ENCODE results near the gene WWC2.
"Not testable (repeated sequence)": the region's sequence is repeated elsewhere in the genome, so short reads cannot be mapped to it uniquely, and the experiment has no call there.

The WWC2 gene

DNA sequence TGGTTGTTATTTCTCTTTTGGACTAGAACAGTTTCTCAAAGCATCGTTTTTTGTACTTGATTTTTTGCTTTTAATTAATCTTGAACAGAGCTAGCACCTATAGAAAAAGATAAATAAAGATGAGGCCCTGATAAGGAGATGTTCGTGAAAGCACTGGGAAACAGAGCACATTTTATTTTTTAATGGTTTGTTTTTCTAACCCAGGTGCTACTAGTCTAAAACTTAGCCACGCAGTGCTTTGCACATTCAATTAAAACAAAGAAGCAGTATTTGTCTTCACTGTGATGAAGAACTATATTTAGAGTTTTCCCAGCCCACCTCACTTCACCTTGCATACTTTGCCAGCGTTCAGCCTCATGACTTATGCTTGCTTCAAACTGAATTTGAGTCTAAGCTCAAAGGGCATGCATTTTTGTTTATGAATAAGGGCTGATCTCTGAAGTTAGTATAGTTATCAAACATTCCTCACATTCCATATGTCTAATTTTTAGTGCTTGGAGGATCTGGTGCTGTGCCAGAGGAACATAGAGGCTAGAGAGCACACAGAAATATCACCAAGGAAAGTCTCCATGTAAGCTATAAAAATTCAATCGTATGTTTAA lies 76.7 kb downstream of the WWC2 start:
- DNase-seq = no peak

DNA sequence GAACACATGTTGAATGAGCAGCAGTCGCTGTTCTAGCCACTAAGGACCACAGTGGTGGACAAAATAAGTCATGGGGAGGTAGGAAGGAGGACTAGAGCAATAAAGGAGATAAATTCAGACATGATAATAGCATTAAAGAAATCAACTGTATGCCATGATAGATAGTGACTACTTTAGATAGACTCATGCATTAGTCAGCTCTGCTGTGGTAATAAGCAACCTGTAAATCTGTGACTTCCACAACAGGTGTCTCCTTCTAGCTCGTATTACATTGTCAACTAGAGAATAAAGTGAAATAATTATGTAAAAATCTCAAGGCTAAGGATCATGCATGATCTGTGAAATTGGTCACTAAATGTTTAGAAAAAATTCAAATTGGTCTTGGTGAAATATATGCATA lies 77.9 kb downstream of the WWC2 start:
- DNase-seq = no peak

DNA sequence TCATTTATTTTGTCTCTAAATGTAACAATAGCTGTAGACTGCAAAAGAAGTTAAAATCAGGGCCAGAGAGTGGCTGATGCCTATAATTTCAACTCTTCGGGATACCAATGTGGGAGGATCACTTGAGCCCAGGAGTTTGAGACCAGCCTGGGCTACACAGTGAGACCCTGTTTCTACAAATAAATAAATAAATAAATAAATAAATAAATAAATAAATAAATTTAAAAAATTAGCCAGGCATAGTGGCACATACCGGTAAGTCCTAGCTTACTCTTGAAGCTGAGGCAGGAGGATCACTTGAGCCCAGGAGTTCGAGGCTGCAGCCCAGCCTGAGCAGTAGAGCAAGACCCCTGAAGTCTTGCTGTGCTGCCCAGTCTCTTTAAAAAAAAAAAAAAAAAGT lies 79.1 kb downstream of the WWC2 start:
- no peak for DNase-seq

DNA sequence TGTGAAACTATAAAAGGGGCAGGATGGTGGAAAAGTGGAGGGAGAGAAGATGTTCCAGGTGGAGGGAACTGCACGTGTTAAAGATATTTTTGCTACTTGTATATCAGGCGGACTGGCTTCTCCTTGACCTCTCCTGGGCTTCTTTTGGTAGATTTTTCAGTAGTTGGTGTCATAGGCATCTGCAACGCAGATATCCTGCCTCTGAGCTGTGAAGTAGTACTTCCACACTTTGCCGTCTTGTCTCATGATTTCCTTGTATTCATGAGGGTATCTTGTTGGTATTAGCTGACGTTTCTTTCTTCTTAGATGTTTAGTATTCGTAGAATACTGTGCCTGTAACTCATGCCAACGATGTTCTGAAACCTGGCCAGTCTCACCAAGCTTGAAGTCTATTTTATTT lies 81.0 kb downstream of the WWC2 start:
- no peak for DNase-seq

DNA sequence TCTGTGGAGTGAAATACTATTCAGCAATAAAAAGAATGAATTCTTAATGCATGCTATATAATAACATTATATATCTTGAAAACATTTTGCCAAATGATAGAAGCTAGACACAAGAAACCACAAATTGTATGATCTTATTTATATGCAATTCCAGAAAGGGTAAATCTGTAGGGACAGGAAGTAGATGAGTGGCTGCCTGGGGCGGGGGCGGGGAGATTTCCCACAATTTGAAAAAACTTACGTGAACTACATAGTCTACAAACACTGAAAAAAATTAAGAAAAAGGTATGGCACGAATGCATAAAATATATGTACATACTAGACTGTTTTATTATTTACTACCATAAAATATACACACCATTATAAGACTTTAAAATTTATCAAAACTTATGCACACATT lies 81.6 kb downstream of the WWC2 start:
- DNase-seq = no peak

DNA sequence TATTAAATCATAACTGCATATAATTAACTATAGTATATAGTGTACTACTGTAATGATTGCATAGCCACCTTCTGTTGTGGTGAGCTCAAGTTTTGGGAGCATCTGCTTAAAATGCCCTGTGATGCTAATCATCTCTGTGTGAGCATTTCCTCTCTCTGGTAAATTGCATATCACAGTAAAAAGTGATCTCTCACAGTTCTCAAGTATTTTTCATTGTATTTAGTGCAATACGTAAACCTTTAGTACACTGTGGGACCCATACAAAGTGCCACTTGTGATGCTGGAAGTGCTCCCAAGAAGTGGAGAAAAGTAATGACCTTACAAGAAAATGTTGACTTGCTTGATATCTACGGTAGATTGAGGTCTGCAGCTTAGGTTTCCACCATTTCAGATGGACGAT lies 82.0 kb downstream of the WWC2 start:
- no peak for DNase-seq

DNA sequence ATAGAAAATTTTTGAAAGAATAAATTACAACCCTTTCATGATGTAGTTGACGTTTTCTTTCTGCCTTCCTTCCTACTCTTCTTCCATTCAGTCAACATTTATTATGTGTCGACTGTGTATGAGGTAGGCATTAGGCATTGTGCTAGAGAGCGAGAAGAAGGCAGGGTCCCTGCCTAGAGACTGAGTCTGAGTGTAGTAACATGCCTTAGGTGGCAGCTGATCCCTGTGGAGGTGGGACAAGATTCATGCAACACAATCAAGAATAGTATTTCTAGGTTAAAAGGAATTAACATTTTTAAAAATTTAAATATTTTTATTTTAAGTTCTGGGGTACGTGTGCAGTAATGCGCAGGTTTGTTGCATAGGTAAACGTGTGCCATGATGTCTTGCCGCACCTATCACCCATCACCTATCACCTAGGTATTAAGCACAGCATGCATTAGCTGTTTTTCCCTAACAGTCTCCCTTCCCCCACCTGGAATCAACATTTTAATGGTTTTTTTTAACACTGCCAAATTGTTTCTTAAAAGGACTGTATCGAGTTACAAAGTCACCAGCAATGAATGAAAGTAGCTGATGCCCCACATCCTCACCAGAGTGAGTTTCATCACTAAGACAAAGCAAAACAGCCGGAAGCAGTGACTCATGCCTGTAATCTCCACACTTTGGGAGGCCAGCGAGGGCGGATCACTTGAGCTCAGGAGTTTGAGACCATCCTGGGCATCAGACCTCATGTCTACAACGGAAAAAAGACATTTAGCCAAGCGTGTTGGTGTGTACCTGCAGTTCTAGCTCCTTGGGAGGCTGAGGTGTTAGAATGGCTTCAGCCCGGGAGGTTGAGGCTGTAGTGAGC lies 84.0 kb downstream of the WWC2 start:
- DNase-seq = peak; percentile 4

DNA sequence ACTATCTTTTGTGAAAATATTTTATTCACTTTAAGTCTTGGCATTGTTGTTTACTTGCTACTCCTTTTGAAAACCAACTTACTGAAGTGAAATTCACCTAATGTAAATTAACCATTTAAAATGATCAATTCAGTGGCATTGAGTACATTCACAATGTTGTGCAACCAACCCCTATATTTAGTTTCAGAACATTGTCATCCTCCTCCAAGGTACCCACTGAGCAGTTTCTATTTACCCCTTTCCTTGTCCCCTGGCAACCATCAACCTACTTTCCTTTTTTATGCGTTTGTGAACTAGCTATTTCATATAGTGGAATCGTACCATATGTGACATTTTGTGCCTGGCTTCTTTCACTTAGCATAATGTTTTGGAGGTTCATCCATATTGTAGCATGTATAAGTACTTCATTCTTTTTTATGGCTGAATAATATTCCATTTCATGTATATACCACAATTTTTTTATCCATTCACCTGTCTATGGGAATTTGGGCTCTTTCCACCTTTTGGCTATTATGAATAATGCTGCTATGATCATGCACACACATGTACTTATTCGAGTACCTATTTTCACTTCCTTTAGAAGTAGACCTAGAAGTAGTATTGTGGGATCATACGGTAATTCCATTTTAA lies 85.0 kb downstream of the WWC2 start:
- no peak for DNase-seq

DNA sequence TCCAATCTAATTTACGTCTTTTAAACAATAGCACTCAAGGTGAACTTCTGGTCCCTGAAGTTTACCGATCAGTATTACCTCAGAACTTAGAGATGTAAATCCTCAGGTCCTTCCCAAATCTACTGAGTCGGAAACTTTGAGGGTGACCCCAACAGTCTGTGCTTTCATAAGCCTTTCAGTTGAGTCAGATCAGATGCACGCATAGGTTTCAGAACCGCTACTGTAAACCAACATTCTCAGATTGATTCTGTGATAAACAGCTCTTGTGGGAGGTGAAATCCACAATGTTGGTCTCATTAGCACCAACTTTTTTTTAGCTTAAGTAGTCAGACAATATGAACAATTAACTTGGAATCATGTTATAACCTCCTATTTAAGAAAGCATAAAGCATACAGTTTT lies 86.0 kb downstream of the WWC2 start:
- DNase-seq = no peak

DNA sequence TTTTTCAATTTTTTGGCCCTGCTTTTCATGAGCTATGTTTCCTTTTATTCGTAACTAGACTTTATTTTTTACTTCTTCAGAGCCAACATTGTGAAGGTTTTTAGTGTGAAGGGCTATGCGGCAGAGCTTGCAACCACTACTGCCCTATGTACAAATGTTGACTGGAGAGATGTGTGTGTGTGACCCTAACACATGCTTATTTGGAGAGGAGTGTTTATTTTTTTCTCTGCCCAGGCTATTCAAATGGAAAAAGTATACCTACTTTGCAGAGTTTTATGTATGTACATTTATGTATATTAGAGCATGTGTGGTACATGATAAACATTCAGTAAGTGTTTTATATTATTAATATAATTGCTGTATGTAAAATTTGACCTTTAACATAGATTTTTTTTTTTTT lies 86.5 kb downstream of the WWC2 start:
- DNase-seq = no peak

DNA sequence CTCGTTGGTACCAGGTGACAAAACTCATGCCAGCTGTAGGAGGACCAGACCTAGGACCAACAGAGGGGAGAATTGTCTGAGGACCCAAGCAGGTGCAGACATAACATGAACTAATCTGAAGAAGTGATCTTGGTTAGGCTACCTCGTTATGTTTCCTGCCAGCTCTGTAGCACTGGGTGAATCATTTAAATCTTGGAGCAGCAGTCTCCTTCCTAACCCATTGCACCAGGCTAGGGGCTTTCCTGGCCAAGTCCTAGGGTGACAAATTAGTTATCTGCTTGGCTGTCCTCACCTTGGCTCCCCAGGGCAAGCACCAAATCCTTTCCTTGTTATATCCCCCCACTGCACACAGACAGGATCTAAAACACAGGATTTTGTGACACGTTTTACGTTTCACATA lies 87.8 kb downstream of the WWC2 start:
- DNase-seq = no peak

DNA sequence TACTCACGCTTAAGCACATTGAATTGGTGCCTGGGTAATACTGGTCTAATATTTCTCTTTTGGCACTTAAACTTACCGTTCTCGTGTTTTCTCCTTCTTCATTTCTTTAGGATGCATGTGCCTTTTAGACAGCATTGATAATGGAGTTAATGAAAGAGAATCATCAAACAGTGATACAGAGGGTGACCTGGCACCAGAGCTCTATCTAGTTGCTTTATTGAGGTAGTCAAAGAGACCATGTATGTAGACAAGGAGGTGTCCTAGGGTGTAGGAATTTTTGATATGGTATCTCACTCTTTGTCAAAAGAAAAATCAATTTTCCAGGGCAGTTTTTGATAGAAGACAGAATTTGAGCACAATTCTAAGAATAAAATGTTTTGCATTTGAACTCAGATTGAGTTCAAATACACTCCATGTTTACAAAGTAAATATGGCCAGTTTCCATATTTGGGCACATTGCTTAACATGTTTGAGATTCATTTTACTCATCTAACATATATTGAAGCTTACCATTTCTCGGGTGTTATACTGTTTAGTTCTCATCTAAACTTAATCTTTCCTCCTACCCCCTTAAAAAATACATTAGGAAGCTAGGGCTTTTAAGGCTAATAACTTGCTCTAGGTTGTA lies 92.0 kb downstream of the WWC2 start:
- no peak for DNase-seq

DNA sequence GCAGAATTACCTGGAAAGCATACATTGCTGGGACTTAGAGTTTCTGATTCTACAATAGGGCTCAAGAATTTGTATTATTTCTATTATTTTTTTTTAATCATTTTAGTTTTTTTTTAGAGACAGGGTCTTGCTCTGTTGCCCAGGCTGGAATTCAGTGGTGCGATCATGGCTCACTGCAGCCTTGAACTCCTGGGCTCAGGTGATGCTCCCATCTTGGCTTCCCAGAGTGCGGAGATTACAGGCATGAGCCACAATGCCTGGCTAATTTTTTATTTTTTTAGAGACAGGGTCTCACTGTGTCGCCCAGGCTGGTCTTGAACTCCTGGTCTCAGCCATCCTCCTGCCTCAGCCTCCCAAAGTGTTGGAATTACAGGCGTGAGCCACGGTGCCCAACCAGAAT lies 92.6 kb downstream of the WWC2 start:
- no peak for DNase-seq

DNA sequence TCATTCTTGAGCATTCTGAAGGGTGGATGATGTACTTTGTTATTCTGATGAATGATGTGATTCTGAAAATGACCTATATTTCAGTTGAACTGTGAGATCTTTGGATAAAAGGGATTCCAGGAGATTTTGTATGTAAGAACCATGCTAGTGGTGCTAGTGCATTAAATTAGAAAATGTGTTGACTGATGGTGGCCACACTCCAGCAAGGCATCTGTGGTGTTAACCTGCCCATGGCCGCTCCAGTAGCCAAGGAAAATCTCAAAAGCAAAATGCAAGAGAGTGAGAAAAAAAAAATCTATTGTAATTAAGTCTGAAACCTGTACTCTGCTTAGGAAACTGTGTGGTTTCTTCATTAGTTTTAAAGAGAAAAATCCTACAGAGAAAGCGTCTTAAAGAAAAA lies 93.5 kb downstream of the WWC2 start:
- DNase-seq = no peak

DNA sequence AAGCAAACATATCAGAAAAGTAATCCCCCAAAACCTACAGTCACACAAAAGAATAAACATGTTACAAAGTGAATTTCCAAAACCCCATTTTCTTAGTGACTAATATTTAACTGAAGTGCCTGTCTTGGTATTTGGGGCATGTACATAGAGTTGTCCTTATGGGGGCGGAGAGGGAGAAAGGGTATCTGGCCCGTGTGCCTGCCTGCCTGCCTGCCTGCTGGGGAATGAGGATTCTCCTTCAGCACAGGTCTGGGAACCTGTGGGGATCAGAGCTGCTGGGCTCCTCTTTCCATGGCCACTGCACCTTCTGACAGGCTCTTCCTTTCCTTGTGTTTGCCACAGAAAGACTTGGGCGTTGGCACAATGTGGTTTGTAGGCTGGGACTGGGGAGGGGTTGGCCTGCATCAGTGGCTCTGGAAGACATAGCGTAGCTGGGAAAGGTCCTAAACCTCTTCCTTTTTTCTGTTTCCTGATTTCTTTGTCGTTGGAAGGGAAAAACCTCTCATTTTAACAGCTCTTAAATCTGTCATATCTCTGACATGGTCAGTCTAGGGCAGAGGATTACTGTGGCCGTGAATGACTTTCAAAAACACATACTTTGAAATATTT lies 94.8 kb downstream of the WWC2 start:
- DNase-seq = not testable (repeated sequence)

DNA sequence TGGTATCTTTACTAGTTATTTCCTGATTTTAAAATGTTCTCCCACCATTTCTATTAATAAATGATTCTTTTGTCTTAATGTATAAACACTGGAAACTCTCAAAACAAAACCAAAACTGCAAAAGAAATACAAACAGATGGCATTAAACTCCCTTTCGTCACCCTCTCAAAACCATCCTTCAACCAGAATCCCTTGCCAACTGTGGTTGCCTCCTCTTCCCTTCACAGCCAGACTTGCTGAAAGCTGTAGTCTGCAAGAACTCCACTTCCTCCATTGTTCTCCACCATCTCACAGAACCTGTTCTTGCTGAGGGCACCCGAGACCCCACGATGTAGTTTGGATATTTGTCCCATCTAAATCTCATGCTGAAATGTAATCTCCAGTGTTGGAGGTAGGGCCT lies 96.5 kb downstream of the WWC2 start:
- DNase-seq = no peak

DNA sequence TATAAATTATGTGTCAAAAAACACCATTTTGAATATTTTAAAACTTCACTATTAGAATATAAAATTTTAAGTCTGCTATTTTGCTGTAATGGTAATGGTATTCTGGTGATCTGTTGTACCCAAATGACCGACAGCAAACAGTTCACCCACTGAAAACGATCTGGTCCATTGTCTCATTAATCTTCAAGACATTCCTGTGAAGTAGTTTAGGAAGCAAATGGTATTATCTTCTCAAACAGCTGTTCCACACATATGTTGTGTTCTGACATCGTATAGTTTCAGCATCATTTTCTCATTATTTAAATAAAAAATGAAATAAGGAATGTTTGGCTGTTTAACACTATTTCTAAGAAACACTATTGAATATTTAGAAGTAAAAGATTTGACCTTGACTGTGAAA lies 98.1 kb downstream of the WWC2 start:
- DNase-seq = peak; percentile 74

DNA sequence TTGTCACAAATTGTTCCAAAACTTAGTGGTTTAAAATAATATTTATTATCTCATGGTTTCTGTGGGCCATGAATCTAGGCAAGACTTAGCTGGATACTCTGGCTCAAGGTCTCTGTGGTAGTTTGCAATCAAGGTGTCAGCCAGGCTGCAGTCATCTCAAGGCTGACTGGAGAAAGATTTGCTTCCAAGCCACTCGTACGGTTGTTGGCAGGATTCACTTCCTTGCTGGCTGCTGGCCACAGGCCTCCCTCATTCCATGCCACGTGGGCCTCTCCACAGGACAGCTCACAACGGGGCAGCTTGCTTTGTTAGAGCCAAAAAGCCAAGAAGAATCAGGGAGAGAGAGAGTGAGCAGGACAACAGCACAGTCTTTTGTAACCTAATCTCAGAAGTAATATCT lies 101.4 kb downstream of the WWC2 start:
- no peak for DNase-seq

DNA sequence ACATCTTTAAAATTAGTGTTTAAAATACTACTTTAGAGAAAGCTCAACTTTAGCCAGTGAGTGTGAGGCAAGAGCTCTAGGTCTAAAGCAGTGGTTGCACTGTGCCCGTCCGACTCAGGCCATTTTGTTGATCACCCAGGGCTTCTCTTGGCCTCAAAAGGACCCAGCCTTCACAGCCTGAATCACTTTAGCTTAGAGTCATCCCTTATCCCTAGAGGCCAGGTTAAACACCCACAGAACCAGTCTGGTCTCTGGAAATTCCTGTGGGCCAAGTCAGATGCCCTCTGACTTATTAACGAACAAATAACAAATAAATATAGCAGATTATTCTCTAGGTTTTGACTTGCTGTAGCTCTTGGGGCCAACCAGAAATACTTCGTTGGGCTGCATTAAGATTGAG lies 102.3 kb downstream of the WWC2 start:
- DNase-seq = no peak

DNA sequence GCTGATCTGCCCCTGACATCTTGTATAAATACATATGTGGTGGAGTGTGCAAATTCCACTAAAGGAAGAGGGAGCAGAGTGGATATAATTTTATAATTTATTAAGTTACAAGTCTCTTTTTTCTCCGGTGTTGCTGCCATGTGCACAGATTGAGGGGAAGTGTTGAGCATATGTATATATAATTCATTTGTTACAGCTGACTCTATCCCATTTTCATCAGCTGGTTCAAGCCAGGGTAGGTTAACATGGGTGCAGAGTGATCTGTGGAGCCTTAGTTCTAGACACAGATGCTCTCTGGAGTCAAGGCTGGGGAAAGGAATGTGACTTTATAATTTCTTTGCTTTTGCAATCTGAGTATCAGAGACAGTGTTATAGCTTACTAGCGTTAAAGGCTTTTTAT lies 103.5 kb downstream of the WWC2 start:
- DNase-seq = no peak

DNA sequence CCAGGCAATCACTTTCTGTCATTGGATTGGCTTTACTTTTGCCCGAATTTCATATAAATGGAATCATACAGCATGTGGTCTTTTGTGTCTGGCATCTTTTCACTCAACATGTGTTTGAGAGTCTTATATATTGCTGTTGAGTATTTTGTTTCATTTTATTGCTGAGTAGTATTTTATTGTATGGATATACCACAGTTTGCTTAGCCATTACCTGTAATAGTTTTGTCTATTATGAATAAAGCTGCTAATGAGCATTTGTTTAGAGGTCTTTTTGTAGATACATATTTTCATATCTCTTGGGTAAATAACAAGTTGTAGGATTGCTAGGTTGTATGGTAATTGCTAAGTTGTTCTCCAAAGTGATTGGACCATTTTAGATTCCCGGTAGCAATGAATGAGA lies 105.7 kb downstream of the WWC2 start:
- DNase-seq = no peak

DNA sequence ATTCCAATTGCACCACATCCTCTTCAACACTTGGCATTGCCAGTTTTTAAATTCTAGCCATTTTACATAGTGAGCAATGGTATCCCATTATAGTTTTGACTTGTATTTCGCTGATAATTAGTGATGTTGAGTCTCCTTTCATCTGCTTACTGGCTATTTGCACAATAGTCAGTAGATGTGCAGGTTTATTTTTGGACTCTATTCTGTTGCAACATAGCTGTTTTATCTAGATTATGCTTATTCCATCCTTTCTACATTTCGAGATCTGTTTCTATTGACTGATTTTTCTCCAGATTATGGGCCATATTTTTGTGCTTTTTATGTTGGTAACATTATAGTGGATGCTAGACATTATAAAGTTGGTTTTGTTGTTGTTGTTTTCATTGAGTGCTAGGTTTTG lies 106.1 kb downstream of the WWC2 start:
- no peak for DNase-seq

DNA sequence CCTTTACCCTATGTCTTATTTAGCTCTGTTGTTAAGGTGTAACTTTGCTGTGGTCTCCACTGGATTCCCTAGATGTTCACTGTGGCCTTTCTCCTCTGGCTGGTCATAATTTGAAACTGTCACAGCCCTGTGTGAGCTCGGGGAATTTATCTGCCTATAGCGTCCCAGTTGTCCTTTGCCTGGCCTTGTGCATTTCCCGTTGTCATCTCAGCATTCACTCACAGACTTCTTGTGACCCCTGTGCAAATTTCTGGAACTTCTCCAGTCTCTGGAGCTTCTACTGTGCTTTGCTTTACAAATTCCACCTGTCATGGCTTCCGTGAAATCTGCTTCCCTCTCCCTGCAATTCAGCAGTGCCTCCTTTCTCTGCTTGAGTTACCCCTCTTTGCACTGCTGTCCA lies 106.7 kb downstream of the WWC2 start:
- DNase-seq = no peak

DNA sequence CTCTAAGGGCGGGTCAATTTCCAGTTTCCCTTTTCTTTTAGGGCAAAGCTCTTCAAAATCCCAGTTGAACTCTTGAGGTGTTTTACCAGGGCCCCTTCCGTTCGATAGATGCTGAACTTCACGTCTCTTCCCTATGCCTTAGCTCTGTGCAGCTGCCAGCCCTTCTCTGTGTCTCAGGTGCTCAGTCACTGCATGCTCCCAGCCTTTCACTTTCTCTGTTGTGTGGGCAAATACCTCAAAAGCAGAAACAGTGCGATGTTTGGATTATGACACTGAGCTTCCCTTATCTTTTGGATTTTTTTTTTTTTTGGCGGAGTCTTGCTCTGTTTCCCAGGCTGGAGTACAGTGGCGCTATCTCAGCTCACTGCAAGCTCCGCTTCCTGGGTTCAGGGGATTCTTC lies 112.5 kb downstream of the WWC2 start:
- DNase-seq = no peak
